ENCODE data around the gene RFPL3. TPM values are rescaled to one million over a fixed set of nuclear protein-coding genes. Genes with fewer than 3 reads are reported as not detected.
"Not testable (repeated sequence)": the region's sequence is repeated elsewhere in the genome, so short reads cannot be mapped to it uniquely, and the experiment has no call there.

Gene RFPL3
- polyA plus RNA-seq, 4 donors, result 0.04 TPM; not detected in 3

DNA sequence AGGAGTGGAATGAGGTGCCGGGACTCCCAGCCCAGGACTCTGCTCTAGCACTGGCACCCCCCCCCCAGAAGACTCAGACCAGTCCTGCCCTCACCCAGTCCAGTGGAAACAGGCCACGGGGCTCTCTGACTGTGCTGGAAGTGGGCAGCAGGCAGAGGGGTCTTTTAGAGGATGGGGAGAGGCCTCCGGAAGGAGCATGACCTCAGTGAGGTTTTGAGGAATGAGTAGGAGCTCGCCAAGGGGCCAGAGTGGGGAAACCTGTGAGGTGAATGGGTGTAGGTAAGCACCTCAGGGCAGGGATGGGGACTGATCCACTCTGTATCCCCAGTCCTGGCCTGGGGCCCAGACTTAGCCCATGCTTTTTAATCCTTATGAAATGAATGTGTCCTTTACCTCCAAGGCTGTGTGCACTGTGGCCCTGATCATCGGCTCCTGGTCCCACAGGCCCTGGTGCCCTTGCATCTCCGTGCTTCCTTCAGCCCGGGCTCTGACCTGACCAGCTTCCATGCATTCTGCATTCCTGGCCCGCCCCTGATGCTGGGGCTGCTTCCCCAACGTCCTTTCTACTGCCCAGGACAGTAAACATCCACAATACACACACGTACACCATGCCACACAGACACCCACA, 24.4 kb upstream of the RFPL3 start:
- WGBS, 3 donors, result 73 to 81% (median 74%) methylated on average over 10 of the region's 10 CpGs
- Histone ChIP-seq H3K9me3 (ENCODE audit: control insufficient read depth in 2 of 2, insufficient read depth in 1 of 2, low read depth in 1 of 2, low read length in 1 of 2) (no peaks in the 10 kb centered on the region), H3K4me3 (ENCODE audit: low read depth in 1 of 3, low read length in 3 of 3) (no peak overlapping the region), H3K4me1 (ENCODE audit: control insufficient read depth in 3 of 3, insufficient read depth in 2 of 3, low read depth in 1 of 3, low read length in 2 of 3) (no peaks in the 10 kb centered on the region), H3K27ac (ENCODE audit: low read depth in 1 of 3, low read length in 2 of 3) (no peak overlapping the region), H3K27me3 (ENCODE audit: control insufficient read depth in 3 of 3, insufficient read depth in 3 of 3, low read length in 3 of 3) (no peaks in the 10 kb centered on the region), H3K36me3 (ENCODE audit: control insufficient read depth in 3 of 3, insufficient read depth in 2 of 3, low read depth in 1 of 3, low read length in 3 of 3) (no peaks in the 10 kb centered on the region)
- no peak for FAIRE-seq
- DNase-seq, result no peak

DNA sequence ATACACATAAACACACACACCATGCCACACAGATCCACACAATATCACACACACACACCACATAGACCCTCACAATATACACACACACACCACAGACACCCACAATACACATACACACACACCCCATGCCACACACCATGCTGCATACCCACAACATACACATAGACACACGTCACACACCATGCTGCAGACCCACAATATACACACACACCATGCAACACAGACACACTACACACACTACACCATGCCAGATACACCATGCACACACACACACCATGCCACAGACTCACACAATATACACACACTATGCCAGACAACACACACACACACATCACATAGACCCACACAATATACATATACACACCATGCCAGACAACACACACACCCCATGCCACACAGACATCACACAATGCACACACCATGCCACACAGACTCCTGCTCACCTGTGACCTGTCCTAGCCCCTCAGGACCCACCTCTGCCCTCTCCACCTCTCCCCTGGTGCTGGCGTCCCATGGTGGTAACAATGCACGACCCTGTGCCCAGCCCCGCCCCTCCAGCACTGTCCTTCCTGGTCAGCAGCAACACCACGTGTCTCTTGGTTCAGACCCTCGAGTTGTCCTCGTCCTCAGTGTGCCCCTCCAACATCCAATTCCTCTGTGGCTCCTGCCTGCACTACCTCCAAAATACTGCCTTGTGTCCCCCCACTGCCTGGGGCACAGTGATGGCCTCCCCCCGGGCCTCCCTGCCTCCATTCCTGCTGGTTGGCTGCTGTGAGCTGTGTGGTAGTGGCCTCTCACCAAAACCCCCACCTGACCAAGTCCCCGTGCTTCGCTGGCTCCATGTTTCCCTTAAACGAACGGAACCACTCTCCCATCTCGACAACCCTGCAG, 23.7 kb upstream of the RFPL3 start:
- Histone ChIP-seq H3K27ac (ENCODE audit: low read depth in 1 of 3, low read length in 2 of 3) (no peak overlapping the region), H3K9me3 (ENCODE audit: control insufficient read depth in 2 of 2, insufficient read depth in 1 of 2, low read depth in 1 of 2, low read length in 1 of 2) (no peaks in the 10 kb centered on the region), H3K36me3 (ENCODE audit: control insufficient read depth in 3 of 3, insufficient read depth in 2 of 3, low read depth in 1 of 3, low read length in 3 of 3) (no peaks in the 10 kb centered on the region), H3K4me3 (ENCODE audit: low read depth in 1 of 3, low read length in 3 of 3) (no peak overlapping the region), H3K27me3 (ENCODE audit: control insufficient read depth in 3 of 3, insufficient read depth in 3 of 3, low read length in 3 of 3) (peaks cover 0 to under 1% (median 0%) of the 10 kb centered on the region in 3 donors), H3K4me1 (ENCODE audit: control insufficient read depth in 3 of 3, insufficient read depth in 2 of 3, low read depth in 1 of 3, low read length in 2 of 3) (no peaks in the 10 kb centered on the region)
- DNase-seq (no peak), FAIRE-seq (no peak)
- WGBS, 3 donors, result 71 to 72% (median 72%) methylated on average over 13 of the region's 13 CpGs

DNA sequence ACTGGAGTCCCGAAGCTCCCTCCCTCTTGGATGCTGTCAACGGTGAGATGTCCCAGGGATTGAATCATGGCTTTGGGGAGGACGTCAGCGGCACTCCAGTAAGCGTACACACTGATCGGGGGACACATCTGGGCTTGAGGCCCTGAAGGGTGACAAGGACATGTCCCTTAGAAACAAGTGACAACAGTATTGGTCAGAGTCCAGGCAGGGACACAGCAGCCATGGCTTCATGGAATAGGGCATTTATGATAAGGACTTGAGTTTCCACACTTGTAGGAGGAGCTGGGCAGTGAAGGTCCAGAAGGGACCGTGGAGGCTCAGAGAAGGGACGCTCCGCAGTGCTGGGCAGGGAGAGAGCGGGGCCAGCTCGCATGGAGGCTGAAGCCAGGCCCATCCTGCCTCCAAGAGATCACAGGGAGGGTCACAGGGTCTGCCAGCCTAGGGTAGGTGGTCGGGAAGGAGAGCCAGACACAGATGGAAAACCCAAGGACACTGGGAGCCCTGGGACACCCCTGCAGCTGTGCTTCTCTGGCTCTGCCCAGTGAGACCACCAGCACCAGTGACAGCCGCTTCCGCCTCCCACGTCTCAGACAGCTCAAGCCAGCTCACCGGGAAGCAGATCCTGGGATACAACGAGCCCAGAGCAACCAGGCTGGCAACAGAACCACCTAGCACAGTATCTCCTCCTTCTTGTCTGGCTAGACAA, 22.9 kb upstream of the RFPL3 start:
- no peak for DNase-seq
- no peaks in the 10 kb centered on the region for H3K9me3 ChIP-seq (ENCODE audit: control insufficient read depth in 2 of 2, insufficient read depth in 1 of 2, low read depth in 1 of 2, low read length in 1 of 2)
- no peaks in the 10 kb centered on the region for H3K36me3 ChIP-seq (ENCODE audit: control insufficient read depth in 3 of 3, insufficient read depth in 2 of 3, low read depth in 1 of 3, low read length in 3 of 3)

DNA sequence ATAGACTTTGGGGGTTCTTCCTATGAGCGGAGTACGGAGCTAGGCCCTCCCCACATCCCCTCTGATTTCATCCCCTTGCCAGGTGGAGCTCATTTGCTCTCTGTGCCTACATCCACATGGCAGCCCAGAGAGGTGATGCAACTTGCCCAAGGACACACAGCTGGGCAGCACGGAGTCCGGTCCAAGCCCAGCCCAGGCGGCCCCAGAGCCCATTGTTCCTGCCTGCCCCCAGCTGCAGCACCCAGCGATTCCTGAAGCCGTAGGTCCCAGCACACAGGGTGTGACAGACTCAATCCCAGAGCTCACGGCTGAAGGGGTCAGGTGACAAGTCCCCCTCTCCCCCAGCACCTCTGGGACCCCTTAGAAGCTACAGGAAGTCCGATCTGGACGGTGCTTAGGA, 22.2 kb upstream of the RFPL3 start:
- Histone ChIP-seq H3K27me3 (ENCODE audit: control insufficient read depth in 3 of 3, insufficient read depth in 3 of 3, low read length in 3 of 3) (peaks cover 0 to 5% (median 1%) of the 10 kb centered on the region in 3 donors), H3K4me1 (ENCODE audit: control insufficient read depth in 3 of 3, insufficient read depth in 2 of 3, low read depth in 1 of 3, low read length in 2 of 3) (no peaks in the 10 kb centered on the region)
- FAIRE-seq, result no peak

More for the DNA sequence above, 22.9 kb upstream of the RFPL3 start:
- no peaks in the 10 kb centered on the region for H3K4me1 ChIP-seq (ENCODE audit: control insufficient read depth in 3 of 3, insufficient read depth in 2 of 3, low read depth in 1 of 3, low read length in 2 of 3)
- no peak overlapping the region for H3K27ac ChIP-seq (ENCODE audit: low read depth in 1 of 3, low read length in 2 of 3)
- no peak overlapping the region for H3K4me3 ChIP-seq (ENCODE audit: low read depth in 1 of 3, low read length in 3 of 3)
- H3K27me3 ChIP-seq (ENCODE audit: control insufficient read depth in 3 of 3, insufficient read depth in 3 of 3, low read length in 3 of 3), result peaks cover 0 to 5% (median 0%) of the 10 kb centered on the region in 3 donors
- 74 to 78% (median 77%) methylated on average over 17 of the region's 17 CpGs for WGBS, 3 donors
- no peak for FAIRE-seq

DNA sequence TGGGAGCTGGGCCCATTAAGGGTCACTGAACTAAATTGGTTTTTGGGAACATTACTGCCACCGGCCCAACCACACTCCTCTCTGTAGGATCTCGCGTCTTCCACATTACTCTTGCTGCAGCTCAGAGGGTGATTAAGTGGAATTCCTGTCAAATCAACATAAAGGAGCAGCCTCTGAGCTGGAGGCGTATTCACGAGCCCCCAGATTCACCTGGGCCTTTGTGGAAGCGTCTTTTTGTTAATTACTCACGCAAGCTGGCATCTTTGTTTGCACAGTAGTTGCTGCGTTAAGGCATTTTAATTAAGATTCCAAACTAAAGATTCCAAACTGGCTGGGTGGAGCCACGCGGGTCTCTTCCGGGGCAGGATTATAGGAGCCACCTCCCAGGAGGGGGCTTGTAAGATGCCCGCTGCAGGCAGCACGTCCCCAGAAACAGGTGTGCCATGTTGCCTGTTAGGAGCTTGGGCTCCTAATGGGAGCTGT, 21.5 kb upstream of the RFPL3 start:
- peaks cover 0 to 5% (median 1%) of the 10 kb centered on the region in 3 donors for H3K27me3 ChIP-seq (ENCODE audit: control insufficient read depth in 3 of 3, insufficient read depth in 3 of 3, low read length in 3 of 3)
- FAIRE-seq (no peak), DNase-seq (no peak)
- no peak overlapping the region for H3K4me3 ChIP-seq (ENCODE audit: low read depth in 1 of 3, low read length in 3 of 3)
- H3K9me3 ChIP-seq (ENCODE audit: control insufficient read depth in 2 of 2, insufficient read depth in 1 of 2, low read depth in 1 of 2, low read length in 1 of 2), result no peaks in the 10 kb centered on the region
- WGBS, 3 donors, result 62 to 74% (median 68%) methylated on average over 13 of the region's 13 CpGs
- H3K36me3 ChIP-seq (ENCODE audit: control insufficient read depth in 3 of 3, insufficient read depth in 2 of 3, low read depth in 1 of 3, low read length in 3 of 3), result no peaks in the 10 kb centered on the region
- H3K4me1 ChIP-seq (ENCODE audit: control insufficient read depth in 3 of 3, insufficient read depth in 2 of 3, low read depth in 1 of 3, low read length in 2 of 3), result no peaks in the 10 kb centered on the region
- no peak overlapping the region for H3K27ac ChIP-seq (ENCODE audit: low read depth in 1 of 3, low read length in 2 of 3)

More for the DNA sequence above, 22.2 kb upstream of the RFPL3 start:
- WGBS, 3 donors, result 76 to 87% (median 86%) methylated on average over 9 to 10 of the region's 10 CpGs
- no peaks in the 10 kb centered on the region for H3K9me3 ChIP-seq (ENCODE audit: control insufficient read depth in 2 of 2, insufficient read depth in 1 of 2, low read depth in 1 of 2, low read length in 1 of 2)
- no peak overlapping the region for H3K4me3 ChIP-seq (ENCODE audit: low read depth in 1 of 3, low read length in 3 of 3)
- H3K36me3 ChIP-seq (ENCODE audit: control insufficient read depth in 3 of 3, insufficient read depth in 2 of 3, low read depth in 1 of 3, low read length in 3 of 3), result no peaks in the 10 kb centered on the region
- DNase-seq, result no peak
- no peak overlapping the region for H3K27ac ChIP-seq (ENCODE audit: low read depth in 1 of 3, low read length in 2 of 3)

DNA sequence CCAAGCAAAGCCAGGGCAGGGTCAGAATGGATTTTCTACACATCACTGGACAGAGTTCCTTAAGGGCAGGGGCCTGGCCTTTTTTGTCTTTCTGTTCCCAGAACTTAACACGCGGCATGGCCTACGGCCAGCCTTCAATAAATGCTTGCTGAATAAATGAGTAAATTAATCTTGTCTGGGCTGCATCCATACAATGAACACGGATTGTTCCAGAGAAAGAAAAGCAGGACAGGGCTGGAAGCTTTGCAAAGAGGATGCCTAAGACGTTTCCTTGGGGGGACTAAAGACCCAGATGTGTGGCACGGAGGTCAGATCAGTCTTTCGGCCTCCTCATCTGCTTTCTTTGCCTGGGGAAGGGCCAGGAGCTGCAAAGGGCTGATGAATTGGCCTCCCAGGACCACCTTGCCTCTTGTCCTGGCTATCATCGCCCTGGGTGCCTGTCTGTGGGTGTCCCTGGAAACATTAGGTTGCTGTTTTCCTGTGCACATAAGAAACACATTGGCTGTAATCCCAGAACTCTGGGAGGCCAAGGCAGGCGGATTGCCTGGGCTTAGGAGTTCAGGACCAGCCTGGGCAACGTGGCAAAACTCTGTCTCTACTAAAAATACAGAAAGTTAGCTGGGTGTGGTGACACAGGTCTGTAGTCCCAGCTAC, 20.8 kb upstream of the RFPL3 start:
- H3K27me3 ChIP-seq (ENCODE audit: control insufficient read depth in 3 of 3, insufficient read depth in 3 of 3, low read length in 3 of 3), result peaks cover 0 to 5% (median 1%) of the 10 kb centered on the region in 3 donors
- no peaks in the 10 kb centered on the region for H3K4me1 ChIP-seq (ENCODE audit: control insufficient read depth in 3 of 3, insufficient read depth in 2 of 3, low read depth in 1 of 3, low read length in 2 of 3)
- no peak overlapping the region for H3K27ac ChIP-seq (ENCODE audit: low read depth in 1 of 3, low read length in 2 of 3)
- 59 to 72% (median 60%) methylated on average over 10 of the region's 10 CpGs for WGBS, 3 donors
- FAIRE-seq (no peak), DNase-seq (no peak)
- no peaks in the 10 kb centered on the region for H3K36me3 ChIP-seq (ENCODE audit: control insufficient read depth in 3 of 3, insufficient read depth in 2 of 3, low read depth in 1 of 3, low read length in 3 of 3)
- no peaks in the 10 kb centered on the region for H3K9me3 ChIP-seq (ENCODE audit: control insufficient read depth in 2 of 2, insufficient read depth in 1 of 2, low read depth in 1 of 2, low read length in 1 of 2)
- H3K4me3 ChIP-seq (ENCODE audit: low read depth in 1 of 3, low read length in 3 of 3), result no peak overlapping the region

DNA sequence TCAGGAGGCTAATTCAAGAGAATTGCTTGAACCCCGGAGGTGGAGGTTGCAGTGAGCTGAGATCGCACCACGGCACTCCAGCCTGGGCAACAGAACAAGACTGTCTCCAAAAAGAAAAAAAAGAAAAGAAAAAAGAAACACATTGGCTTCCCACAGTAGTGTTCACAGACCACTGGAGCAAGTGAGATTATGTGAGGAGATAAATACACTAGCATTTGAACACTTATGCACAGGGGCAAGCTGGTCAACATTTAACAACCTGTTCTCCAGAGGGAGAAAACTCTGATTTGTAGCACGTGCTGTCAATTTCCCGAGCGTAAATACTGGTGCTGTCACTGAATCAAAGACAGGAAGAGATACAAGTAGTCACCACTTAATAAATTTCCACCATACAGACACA, 20.2 kb upstream of the RFPL3 start:
- H3K4me3 ChIP-seq (ENCODE audit: low read depth in 1 of 3, low read length in 3 of 3); FAIRE-seq; H3K4me1 ChIP-seq (ENCODE audit: control insufficient read depth in 3 of 3, insufficient read depth in 2 of 3, low read depth in 1 of 3, low read length in 2 of 3); H3K27ac ChIP-seq (ENCODE audit: low read depth in 1 of 3, low read length in 2 of 3); H3K36me3 ChIP-seq (ENCODE audit: control insufficient read depth in 3 of 3, insufficient read depth in 2 of 3, low read depth in 1 of 3, low read length in 3 of 3); H3K27me3 ChIP-seq (ENCODE audit: control insufficient read depth in 3 of 3, insufficient read depth in 3 of 3, low read length in 3 of 3); H3K9me3 ChIP-seq (ENCODE audit: control insufficient read depth in 2 of 2, insufficient read depth in 1 of 2, low read depth in 1 of 2, low read length in 1 of 2); DNase-seq: not testable (repeated sequence)
- 61 to 76% (median 75%) methylated on average over 6 of the region's 6 CpGs for WGBS, 3 donors

DNA sequence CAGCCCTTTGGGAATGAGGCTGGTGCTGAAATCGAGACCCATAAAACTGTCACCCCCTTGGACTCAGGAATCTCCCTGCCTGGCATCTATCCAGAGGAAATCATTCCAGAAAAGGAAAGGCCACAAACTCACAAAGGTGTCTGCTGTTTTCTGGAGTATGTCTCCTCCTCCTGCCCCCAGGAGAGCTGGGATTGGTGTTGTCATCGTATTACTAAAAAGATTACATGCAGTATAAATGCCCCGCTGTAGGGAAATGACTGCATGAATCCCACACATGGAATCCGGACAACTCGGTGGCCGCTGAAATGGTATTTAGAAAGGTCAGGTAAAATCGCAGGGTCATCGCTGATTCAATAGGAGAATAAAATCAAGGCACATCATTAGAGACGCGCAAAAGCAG, 18.9 kb upstream of the RFPL3 start:
- H3K36me3 ChIP-seq (ENCODE audit: control insufficient read depth in 3 of 3, insufficient read depth in 2 of 3, low read depth in 1 of 3, low read length in 3 of 3), result no peaks in the 10 kb centered on the region
- 77 to 84% (median 82%) methylated on average over 10 of the region's 10 CpGs for WGBS, 3 donors
- H3K4me1 ChIP-seq (ENCODE audit: control insufficient read depth in 3 of 3, insufficient read depth in 2 of 3, low read depth in 1 of 3, low read length in 2 of 3), result no peaks in the 10 kb centered on the region
- no peaks in the 10 kb centered on the region for H3K9me3 ChIP-seq (ENCODE audit: control insufficient read depth in 2 of 2, insufficient read depth in 1 of 2, low read depth in 1 of 2, low read length in 1 of 2)
- DNase-seq, result no peak
- H3K27me3 ChIP-seq (ENCODE audit: control insufficient read depth in 3 of 3, insufficient read depth in 3 of 3, low read length in 3 of 3), result peaks cover 0 to 5% (median 1%) of the 10 kb centered on the region in 3 donors
- no peak for FAIRE-seq
- no peak overlapping the region for H3K27ac ChIP-seq (ENCODE audit: low read depth in 1 of 3, low read length in 2 of 3)
- H3K4me3 ChIP-seq (ENCODE audit: low read depth in 1 of 3, low read length in 3 of 3), result no peak overlapping the region
